Activated T-helper 1 cell treated with anti-CD3 and anti-CD28 coated beads, Interleukin-2, amount 50 U/mL, for 16 hours (primary cell): ENCODE measurements around the gene APH1B.

Experiments
- DNase-seq, 2 donors: peaks; one replicate each; pipeline ENCODE4 v3.0.0-alpha.2; 2020; ENCODE audit warnings: low read depth in 1 of 2, low spot score in 1 of 2

The APH1B gene

GRCh38 chr15:63350178-63350621 lies 72.8 kb downstream of the APH1B start:
- DNase-seq, result no peak

- DNase-seq, result no peak
These were observed 73.8 kb downstream of the APH1B start for GRCh38 chr15:63351170-63351569.

- DNase-seq, result no peak
These were observed 75.4 kb downstream of the APH1B start for GRCh38 chr15:63352808-63353207.

GRCh38 chr15:63353261-63353660 lies 75.9 kb downstream of the APH1B start:
- DNase-seq, result no peak

GRCh38 chr15:63353887-63354286 lies 76.5 kb downstream of the APH1B start:
- DNase-seq, result no peak

- no peak for DNase-seq
These were observed 77.6 kb downstream of the APH1B start for GRCh38 chr15:63354821-63355650.

- no peak for DNase-seq
These were observed 79.7 kb downstream of the APH1B start for GRCh38 chr15:63357061-63357460.

- DNase-seq, result no peak
These were observed 80.3 kb downstream of the APH1B start for GRCh38 chr15:63357731-63358130.

- no peak for DNase-seq
These were observed 81.0 kb downstream of the APH1B start for GRCh38 chr15:63358241-63359029.
